Fibroblast of the aortic adventitia (primary cell): ENCODE data around the gene ZNF526. TPM values are rescaled to one million over a fixed set of nuclear protein-coding genes. Genes with fewer than 3 reads are reported as not detected.

Experiments used
- DNase-seq: peaks from one replicate; pipeline ENCODE4 v3.0.0-alpha.2; 2010; ENCODE audit warnings: low read depth
- H3K4me3 ChIP-seq: 2 replicates; pipeline ENCODE4 v1.5.1; 2011; ENCODE audit warnings: low read depth, mild to moderate bottlenecking, control low read depth, low read length, moderate library complexity
- total RNA-seq: library from RNA; depleted of rRNA; stranded (reverse); fragments of >200 nt; gene quantifications from 2 replicates; pipeline ENCODE4 v1.2.3, GENCODE V29; 2012; ENCODE audit warnings: low replicate concordance
- TF ChIP-seq, protein P1 (sequence below): IDR thresholded peaks from 2 replicates; pipeline ENCODE4 v1.5.1; 2011; ENCODE audit warnings: mild to moderate bottlenecking, low read length, control low read depth, inconsistent platforms; ENCODE audit not compliant: insufficient read depth

ZNF526 gene
- total RNA-seq, 1 donor, result 13.0 TPM

DNA sequence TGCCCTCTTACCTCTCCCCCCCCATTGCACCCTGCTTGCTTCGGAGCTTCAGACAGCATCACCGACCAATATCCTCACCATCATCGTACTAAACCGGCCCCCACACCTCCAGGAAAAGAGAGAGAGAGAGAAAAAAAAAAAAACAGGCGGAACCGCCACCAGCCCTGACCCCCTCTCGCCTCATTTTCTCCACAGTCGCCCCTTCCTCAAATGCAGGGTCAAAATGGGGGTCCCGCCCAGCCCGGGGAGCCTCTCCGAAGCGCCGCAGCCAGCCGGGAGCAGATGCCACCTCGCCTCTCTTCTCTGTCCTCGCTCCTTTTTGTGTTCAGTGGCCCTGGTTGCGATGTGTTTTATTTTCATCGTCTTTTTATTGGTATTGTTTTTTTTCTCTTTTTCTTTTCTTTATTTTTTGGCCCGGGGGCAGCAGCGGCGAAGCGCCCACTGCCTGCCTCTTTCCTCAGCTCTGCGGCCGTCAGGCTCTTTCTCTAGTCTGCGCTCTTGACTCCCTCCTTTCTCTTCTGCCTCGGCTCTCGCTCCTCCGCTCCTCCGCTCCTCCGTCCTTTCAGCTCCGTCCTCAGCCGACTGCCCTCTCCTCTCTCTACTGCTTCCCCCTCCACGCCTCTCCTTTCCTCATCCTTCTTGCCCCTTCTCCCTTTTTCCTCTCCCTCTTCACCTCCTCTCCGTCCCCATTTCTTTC, 44.0 kb upstream of the ZNF526 start:
- peak overlapping the region; percentile 64 for H3K4me3 ChIP-seq
- TF ChIP-seq, protein P1, sequence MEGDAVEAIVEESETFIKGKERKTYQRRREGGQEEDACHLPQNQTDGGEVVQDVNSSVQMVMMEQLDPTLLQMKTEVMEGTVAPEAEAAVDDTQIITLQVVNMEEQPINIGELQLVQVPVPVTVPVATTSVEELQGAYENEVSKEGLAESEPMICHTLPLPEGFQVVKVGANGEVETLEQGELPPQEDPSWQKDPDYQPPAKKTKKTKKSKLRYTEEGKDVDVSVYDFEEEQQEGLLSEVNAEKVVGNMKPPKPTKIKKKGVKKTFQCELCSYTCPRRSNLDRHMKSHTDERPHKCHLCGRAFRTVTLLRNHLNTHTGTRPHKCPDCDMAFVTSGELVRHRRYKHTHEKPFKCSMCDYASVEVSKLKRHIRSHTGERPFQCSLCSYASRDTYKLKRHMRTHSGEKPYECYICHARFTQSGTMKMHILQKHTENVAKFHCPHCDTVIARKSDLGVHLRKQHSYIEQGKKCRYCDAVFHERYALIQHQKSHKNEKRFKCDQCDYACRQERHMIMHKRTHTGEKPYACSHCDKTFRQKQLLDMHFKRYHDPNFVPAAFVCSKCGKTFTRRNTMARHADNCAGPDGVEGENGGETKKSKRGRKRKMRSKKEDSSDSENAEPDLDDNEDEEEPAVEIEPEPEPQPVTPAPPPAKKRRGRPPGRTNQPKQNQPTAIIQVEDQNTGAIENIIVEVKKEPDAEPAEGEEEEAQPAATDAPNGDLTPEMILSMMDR, result no peak
- DNase-seq, result peak; percentile 25

DNA sequence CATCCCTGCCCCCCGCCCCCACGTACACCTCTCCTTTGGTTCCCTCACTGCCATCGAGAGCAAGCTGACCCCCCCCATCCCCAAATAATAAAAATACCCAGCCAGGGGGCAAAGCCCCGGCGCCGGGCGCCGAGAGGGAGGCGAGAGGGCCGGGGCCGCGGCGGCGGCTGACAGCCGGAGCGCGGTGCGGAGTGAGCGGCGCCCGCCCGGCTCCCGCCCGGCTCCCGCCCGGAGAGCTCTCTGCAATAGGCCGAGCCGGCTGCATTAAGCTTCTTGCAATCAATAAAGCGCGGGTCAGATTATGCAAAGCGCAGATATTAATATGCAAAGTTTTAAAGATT, 43.5 kb upstream of the ZNF526 start:
- no peak for DNase-seq
- TF ChIP-seq, protein P1, result no peak
- H3K4me3 ChIP-seq, result peak overlapping the region; percentile 64

DNA sequence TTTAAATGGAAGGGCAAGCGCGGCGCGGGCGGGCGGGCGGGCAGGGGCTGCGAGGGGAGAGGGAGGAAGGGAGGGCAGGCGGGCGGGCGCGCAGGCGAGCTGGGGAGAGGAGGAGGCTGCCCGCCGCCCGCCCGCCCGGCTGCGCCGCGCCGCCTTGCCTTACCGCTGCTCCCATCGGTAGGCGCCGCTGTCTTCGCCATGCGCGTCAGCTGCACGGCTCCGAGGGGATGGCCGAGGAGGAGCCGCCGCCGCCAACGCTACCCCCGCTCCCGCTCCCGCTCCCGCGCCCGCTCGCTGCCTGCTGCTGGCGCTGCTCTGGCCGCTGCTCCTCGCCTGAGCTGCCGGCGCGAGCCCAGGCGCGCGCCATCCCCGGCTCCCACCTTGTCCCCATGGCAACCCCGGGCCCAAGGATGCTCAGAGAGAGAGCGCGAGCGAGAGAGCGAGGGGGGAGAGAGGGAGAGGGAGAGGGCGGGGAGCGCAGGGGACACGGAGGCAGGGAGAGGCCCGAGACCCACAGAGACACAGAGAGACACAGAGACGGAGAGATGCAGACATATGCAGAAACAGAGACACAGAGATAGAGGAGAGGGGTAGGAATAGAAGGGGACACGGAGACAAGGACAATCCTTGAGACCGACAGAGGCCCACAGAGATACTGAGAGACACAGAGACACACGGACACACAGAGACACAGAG, 43.0 kb upstream of the ZNF526 start:
- TF ChIP-seq, protein P1, result peak; percentile 52
- DNase-seq, result peak; percentile 58
- peak overlapping the region; percentile 64 for H3K4me3 ChIP-seq

DNA sequence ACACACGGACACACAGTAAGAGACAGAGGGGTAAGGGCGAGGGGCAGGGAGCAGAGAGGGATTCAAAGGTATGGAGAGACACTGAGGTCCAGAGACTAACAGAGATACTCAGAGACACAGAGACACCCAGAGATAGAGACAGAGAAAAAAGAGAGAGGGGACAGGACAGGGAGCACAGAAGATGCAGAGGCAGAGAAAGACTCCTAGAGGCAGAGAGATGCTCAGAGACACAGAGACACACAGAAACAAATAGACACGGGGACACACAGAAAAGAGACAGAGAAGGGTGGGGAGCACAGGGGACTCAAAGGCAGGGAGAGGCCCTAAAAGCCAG, 42.5 kb upstream of the ZNF526 start:
- H3K4me3 ChIP-seq, result no peak overlapping the region
- no peak for DNase-seq
- TF ChIP-seq, protein P1, result no peak

DNA sequence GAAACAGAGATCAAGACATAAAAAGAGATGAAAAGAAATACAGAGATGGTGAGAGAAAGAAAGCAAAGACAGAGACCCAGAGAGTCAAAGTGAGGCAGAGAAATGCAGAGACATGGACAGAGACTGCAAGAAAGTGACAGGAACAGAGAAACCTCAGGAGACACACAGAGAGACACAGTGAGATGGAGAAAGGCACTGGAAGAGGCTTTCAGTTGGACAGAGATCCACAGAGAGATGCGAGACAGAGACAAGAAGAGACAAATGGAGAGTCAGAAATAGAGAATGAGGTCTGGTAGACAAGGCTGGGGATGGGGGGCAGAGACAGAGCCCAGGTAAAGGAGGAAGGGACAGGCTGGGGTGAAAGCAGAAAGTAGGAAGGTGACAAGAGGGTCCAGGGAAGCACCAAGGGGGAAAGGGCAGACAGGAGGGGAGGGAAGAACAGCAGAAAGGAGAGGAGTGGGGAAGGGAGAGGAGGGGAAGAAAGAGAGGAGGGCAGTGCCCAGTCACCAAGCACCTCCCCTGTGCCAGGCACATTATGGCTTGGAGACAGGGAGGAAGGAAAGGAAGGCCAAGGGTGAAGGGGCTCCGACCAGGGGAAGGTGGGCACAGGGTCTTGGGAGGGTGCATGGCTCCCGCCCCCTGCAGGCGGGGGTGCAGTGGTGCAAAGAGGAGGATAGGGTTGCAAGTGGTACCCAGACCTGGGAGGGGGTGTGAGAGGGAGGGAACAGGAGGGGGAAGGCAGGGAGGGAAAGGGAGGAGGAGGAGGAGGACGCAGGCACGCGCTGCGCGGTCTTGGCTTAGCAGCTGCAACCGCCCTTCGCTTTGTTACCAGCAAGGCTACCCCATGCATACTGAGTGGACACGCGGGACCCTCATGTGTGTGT, 41.1 kb upstream of the ZNF526 start:
- TF ChIP-seq, protein P1, result peak; percentile 39
- H3K4me3 ChIP-seq, result no peak overlapping the region
- no peak for DNase-seq

DNA sequence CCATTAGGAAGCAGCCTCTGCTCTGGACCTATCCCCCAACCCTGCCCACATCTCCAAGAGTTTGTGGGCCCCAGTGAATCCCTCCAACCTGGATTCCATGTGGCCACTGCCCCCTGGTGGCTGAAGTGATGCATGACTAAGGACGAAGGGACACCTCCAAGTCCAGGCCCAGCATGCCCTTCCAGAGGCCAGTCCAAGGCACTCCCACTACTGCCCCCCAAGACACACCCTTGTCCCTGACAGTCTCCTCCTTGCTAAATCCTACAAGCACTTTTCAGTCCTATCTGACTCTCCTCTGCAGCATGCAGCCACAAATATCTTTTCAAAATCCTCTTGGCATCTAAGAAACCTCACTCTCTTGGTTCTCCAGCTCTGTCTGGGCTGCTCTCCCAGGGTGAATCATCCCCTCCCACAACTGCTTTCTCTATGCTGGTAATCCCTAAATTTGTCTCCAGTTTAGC, 35.7 kb upstream of the ZNF526 start:
- TF ChIP-seq, protein P1, result peak; percentile 93
- no peak overlapping the region for H3K4me3 ChIP-seq
- DNase-seq, result peak; percentile 95
